Measurements from ENCODE around the gene KNDC1.

Gene KNDC1

DNA sequence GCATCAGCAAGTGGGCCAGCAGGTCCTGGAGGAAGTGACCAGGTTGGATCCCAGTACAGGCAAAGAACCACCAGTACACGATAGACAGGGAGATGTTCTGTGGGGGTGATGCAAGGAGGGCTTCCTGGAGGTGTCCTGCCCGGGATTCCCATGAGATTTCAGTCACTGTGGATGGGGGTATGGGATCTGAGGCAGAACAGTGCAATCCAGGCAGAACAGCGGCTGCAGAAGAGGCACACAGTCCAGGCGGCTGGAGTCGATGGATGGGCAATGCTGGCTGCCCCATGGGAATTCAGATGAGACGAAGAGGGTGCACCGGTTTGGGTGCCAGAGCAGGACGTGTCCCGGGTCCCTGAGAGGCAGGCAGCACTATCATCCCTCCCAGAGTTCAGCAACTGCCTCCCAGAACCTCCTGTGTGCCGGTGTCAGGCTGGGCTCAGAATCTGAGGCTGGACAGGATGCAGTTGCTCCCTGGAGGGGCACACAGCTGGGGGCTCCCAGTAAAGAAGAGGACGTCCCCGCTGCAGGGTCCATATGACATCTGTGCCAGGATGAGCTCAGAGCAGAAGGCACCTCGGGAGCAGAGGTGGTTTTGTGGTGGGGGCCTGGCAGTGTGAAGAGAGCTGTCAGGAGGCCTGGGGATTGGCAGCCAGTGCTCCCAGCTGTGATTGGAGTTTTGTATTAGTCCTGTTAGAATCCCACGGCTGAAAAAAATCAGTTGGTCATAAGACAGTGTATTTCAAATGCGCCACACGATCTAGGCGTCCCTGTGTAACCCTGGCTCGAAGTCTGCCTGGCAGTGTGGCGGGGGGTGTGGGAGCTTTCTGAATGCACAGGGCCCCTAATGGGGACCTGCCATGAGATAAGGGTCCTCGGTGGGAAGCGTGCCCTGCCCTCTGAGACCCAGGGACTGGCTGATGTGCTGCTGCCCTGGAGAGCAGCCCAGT is 3.2 kb downstream of the KNDC1 start:
- in situ Hi-C loops (cut with MboI; ENCODE audit: low pct_unique_long_range_greater_than_20kb, low sequenced_read_pairs, unreplicated experiment) = no loop called here
- TF ChIP-seq, protein P1, sequence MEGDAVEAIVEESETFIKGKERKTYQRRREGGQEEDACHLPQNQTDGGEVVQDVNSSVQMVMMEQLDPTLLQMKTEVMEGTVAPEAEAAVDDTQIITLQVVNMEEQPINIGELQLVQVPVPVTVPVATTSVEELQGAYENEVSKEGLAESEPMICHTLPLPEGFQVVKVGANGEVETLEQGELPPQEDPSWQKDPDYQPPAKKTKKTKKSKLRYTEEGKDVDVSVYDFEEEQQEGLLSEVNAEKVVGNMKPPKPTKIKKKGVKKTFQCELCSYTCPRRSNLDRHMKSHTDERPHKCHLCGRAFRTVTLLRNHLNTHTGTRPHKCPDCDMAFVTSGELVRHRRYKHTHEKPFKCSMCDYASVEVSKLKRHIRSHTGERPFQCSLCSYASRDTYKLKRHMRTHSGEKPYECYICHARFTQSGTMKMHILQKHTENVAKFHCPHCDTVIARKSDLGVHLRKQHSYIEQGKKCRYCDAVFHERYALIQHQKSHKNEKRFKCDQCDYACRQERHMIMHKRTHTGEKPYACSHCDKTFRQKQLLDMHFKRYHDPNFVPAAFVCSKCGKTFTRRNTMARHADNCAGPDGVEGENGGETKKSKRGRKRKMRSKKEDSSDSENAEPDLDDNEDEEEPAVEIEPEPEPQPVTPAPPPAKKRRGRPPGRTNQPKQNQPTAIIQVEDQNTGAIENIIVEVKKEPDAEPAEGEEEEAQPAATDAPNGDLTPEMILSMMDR (IDR thresholded peaks at IDR 0.05; ENCODE audit: extremely low read depth, insufficient read depth, missing control alignments) = no peak
- DNase-seq (ENCODE audit: low spot score) = no peak

DNA sequence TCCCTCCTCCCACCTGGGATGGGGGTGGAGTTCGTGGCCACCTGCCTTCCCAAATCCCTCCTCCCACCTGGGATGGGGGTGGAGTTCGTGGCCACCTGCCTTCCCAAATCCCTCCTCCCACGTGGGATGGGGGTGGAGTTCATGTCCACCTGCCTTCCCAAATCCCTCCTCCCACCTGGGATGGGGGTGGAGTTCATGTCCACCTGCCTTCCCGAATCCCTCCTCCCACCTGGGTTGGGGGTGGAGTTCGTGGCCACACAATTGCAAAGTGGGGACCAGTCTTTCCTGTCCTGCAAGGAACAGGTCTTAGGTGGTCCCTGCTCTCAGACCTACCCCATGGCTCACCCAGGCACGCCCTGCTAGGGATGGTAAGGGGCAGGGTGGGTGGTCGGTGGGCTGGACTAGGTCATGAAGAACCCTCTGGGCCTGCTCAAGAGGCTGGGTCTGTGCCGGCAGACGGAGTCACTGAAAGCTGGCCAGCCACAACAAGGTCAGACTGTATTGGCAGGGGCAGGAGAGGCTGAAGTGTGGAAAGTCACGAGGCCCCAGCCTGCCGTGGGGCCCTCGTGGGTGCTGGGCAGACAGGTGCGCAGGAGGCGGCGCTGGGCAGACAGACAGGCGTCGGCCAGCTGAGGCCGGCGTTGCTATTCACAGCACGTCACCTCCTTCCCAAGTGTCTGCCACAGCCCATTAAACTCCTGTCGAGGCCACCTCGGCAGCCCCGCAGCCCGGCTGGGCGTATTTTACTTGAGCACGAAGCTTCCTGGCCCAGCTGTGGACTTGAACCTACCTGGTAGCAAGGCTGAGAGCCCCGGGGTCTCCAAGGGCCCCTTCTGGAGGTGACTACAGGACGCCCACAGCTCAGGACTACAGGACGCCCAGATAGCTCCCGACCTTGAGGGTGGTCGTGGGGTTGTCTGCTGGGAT is 4.1 kb downstream of the KNDC1 start:
- TF ChIP-seq, protein P1 (IDR thresholded peaks at IDR 0.05; ENCODE audit: extremely low read depth, insufficient read depth, missing control alignments) = no peak
- DNase-seq (ENCODE audit: low spot score) = no peak
- in situ Hi-C loops (cut with MboI; ENCODE audit: low pct_unique_long_range_greater_than_20kb, low sequenced_read_pairs, unreplicated experiment) = no loop called here

DNA sequence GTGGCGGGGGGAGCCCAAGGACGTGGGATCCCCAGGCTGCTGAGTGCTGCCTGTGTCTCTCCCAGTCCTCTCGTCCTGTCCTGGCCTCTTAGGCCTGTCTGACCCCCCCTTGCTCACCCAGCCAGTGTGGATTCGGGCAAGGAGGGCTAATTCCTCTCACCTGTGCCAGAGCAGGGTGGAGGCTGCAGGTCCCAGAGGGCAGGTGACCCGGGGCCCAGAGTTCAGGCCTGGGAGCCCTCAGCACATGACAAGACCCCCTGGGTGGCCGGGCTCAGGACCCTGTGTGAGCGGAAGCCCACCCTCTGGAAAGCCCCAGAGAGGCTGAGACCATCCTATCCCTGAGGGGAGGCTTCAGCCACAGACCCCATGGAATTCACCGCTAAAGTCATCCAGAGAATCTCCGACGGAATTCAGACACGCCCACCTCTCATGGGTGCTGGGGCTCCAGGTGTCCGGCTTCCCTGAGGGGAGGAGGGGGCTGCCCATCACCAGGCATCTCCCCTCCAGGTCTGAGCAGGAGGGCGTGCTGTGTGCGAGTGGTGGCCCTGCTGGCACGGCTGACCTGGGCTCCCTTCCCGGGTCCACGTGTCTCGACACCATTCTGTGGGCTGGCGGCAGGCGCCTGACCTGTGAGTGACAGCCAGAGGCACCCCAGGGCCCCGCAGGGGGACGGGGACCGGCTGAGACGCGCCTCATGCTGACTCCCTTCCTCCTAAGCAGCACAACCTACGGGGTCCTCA is 5.0 kb downstream of the KNDC1 start:
- no peak for DNase-seq (ENCODE audit: low spot score)
- in situ Hi-C loops (cut with MboI; ENCODE audit: low pct_unique_long_range_greater_than_20kb, low sequenced_read_pairs, unreplicated experiment) = no loop called here
- TF ChIP-seq, protein P1 (IDR thresholded peaks at IDR 0.05; ENCODE audit: extremely low read depth, insufficient read depth, missing control alignments) = no peak

DNA sequence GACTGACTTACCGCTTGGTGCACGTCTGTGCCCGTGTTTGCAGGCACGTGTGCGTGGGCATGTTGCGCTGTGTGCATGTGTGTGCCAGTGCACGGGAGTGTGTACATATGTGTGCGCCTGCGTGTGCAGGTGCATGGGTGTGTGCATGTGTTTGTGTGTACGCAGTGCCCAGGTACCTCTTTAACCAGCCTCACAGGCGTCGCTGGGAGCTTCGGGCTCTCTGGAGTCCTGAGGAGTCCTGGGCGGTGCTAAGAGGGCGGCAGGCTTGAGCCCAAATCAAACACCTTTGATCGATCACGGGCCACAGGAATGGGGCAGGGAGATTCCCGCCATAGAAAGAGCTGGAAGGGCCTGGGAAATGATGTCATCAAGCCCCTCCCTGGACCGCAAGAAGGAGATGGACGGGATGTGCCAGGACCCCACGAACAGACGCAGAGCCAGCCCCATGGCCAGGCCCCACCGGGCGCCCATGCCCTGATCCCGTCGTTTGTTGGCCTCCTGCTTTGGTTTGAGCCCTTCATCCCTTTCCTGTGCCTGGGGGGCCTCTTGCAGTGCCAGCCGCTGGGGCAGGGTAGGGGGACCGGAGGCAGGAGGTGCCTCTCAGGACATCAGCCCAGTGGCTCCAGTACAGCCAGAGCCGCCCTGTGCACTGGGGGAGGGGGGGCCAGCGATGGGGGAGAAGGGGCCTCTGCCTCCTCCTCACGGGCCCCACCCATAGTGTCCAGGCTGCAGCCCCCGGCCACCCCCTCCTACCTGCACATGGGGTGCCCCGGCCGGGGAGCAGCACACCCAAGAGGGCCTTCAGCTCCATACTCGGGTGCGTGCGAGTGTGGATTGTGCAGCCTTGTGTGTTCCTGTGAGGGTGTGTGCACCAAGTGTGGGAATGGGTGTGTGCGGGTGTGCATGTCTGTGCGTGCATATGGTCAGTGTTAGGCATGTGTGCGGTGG is 5.8 kb downstream of the KNDC1 start:
- in situ Hi-C loops (cut with MboI; ENCODE audit: low pct_unique_long_range_greater_than_20kb, low sequenced_read_pairs, unreplicated experiment) = no loop called here
- no peak for DNase-seq (ENCODE audit: low spot score)
- TF ChIP-seq, protein P1 (IDR thresholded peaks at IDR 0.05; ENCODE audit: extremely low read depth, insufficient read depth, missing control alignments) = no peak

DNA sequence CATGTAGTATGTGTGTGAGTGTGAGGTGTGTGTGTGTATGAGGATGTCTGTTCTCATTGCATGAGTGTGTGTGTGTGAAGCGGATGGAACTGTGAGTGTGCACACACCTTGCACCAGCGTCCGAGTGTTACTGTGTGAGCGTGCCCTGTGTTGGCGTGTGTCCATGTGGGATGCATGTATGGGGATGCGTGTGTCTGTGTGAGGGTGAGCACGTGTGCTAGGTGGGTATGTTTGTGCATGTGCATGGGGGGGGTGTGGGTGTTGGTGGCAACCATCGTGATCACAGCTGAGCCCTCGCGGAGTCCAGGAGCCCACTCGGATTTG is 6.4 kb downstream of the KNDC1 start:
- TF ChIP-seq, protein P1 (IDR thresholded peaks at IDR 0.05; ENCODE audit: extremely low read depth, insufficient read depth, missing control alignments) = no peak
- in situ Hi-C loops (cut with MboI; ENCODE audit: low pct_unique_long_range_greater_than_20kb, low sequenced_read_pairs, unreplicated experiment) = no loop called here
- no peak for DNase-seq (ENCODE audit: low spot score)
